Activated CD4-positive, alpha-beta T cell treated with anti-CD3 and anti-CD28 coated beads, Interleukin-2, amount 10 ng/mL, durations not matched to agents 24 days and 14 days (primary cell): ENCODE results near the gene ULK4. TPM values are rescaled to one million over a fixed set of nuclear protein-coding genes. Genes with fewer than 3 reads are reported as not detected.
"Not testable (repeated sequence)": the region's sequence is repeated elsewhere in the genome, so short reads cannot be mapped to it uniquely, and the experiment has no call there.

ENCODE experiments used
- DNase-seq: peaks from one replicate; pipeline ENCODE4 v3.0.0; 2022
- H3K27ac Mint-ChIP-seq: one replicate; pipeline ENCODE4 v1.8.0; 2022; ENCODE audit warnings: mild to moderate bottlenecking, mixed read lengths
- H3K27me3 Mint-ChIP-seq: one replicate; pipeline ENCODE4 v1.8.0; 2022; ENCODE audit warnings: mixed read lengths
- H3K36me3 Mint-ChIP-seq: one replicate; pipeline ENCODE4 v1.8.0; 2022; ENCODE audit warnings: low read depth, mild to moderate bottlenecking, mixed read lengths
- H3K4me1 Mint-ChIP-seq: one replicate; pipeline ENCODE4 v1.8.0; 2021; ENCODE audit warnings: mixed read lengths
- H3K4me3 Mint-ChIP-seq: one replicate; pipeline ENCODE4 v1.8.0; 2022; ENCODE audit warnings: mild to moderate bottlenecking, moderate library complexity, mixed read lengths
- H3K9me3 Mint-ChIP-seq: one replicate; pipeline ENCODE4 v1.8.0; 2021; ENCODE audit warnings: mixed read lengths
- intact Hi-C: fragments of 100-400 bp; cut with micrococcal nuclease; formaldehyde crosslinking; loops from one replicate; pipeline ENCODE4 v1.15.1; 2023
- total RNA-seq: library from RNA; stranded (reverse); gene quantifications from 2 replicates; pipeline ENCODE4 v1.2.3, GENCODE V29; 2022

Gene ULK4
- total RNA-seq, 1 donor from 2014 or later, result 10.2 TPM

GRCh38 chr3:41836360-41837134 lies 125.4 kb downstream of the ULK4 start:
- no peaks in the 10 kb centered on the region for H3K36me3 Mint-ChIP-seq
- H3K4me1 Mint-ChIP-seq, result peaks cover 4% of the 10 kb centered on the region
- H3K27me3 Mint-ChIP-seq, result no peaks in the 10 kb centered on the region
- intact Hi-C loops, result loop anchor here (2.0 to 5.0 kb wide), 2 partner anchors 228 to 256 kb away; partner anchors contain the start of gene TRAK1
- no peak overlapping the region for H3K4me3 Mint-ChIP-seq
- H3K9me3 Mint-ChIP-seq, result peaks cover 7% of the 10 kb centered on the region
- no peak overlapping the region for H3K27ac Mint-ChIP-seq
- no peak for DNase-seq

GRCh38 chr3:41833628-41834027 lies 128.3 kb downstream of the ULK4 start:
- H3K36me3 Mint-ChIP-seq, result no peaks in the 10 kb centered on the region
- intact Hi-C loops, result no loop called here
- peaks cover 4% of the 10 kb centered on the region for H3K4me1 Mint-ChIP-seq
- H3K27ac Mint-ChIP-seq, result no peak overlapping the region
- no peak overlapping the region for H3K4me3 Mint-ChIP-seq
- H3K9me3 Mint-ChIP-seq, result peaks cover 7% of the 10 kb centered on the region
- no peaks in the 10 kb centered on the region for H3K27me3 Mint-ChIP-seq
- no peak for DNase-seq

GRCh38 chr3:41819236-41819635 lies 142.7 kb downstream of the ULK4 start:
- H3K27me3 Mint-ChIP-seq, result no peaks in the 10 kb centered on the region
- no peak for DNase-seq
- no peaks in the 10 kb centered on the region for H3K4me1 Mint-ChIP-seq
- no peaks in the 10 kb centered on the region for H3K9me3 Mint-ChIP-seq
- H3K36me3 Mint-ChIP-seq, result no peaks in the 10 kb centered on the region
- intact Hi-C loops, result no loop called here
- no peak overlapping the region for H3K4me3 Mint-ChIP-seq
- H3K27ac Mint-ChIP-seq, result no peak overlapping the region

- H3K36me3 Mint-ChIP-seq, result no peaks in the 10 kb centered on the region
- no peak overlapping the region for H3K4me3 Mint-ChIP-seq
- no peak overlapping the region for H3K27ac Mint-ChIP-seq
- H3K4me1 Mint-ChIP-seq, result no peaks in the 10 kb centered on the region
- intact Hi-C loops, result no loop called here
- no peaks in the 10 kb centered on the region for H3K27me3 Mint-ChIP-seq
- no peaks in the 10 kb centered on the region for H3K9me3 Mint-ChIP-seq
- DNase-seq, result no peak
Observed at GRCh38 chr3:41808618-41809017, 153.3 kb downstream of the ULK4 start.

- Mint-ChIP-seq H3K36me3 (no peaks in the 10 kb centered on the region), H3K9me3 (no peaks in the 10 kb centered on the region), H3K27me3 (no peaks in the 10 kb centered on the region), H3K4me3 (no peak overlapping the region), H3K27ac (no peak overlapping the region), H3K4me1 (no peaks in the 10 kb centered on the region)
- DNase-seq, result no peak
- intact Hi-C loops, result no loop called here
Observed at GRCh38 chr3:41808152-41808551, 153.8 kb downstream of the ULK4 start.

- no peaks in the 10 kb centered on the region for H3K27me3 Mint-ChIP-seq
- H3K36me3 Mint-ChIP-seq, result no peaks in the 10 kb centered on the region
- intact Hi-C loops, result no loop called here
- no peaks in the 10 kb centered on the region for H3K9me3 Mint-ChIP-seq
- H3K4me1 Mint-ChIP-seq, result no peaks in the 10 kb centered on the region
- H3K27ac Mint-ChIP-seq, result no peak overlapping the region
- no peak for DNase-seq
- H3K4me3 Mint-ChIP-seq, result no peak overlapping the region
Observed at GRCh38 chr3:41794748-41795589, 166.9 kb downstream of the ULK4 start.

GRCh38 chr3:41792806-41793205 lies 169.1 kb downstream of the ULK4 start:
- H3K36me3 Mint-ChIP-seq, result no peaks in the 10 kb centered on the region
- H3K4me3 Mint-ChIP-seq, result no peak overlapping the region
- no peak overlapping the region for H3K27ac Mint-ChIP-seq
- intact Hi-C loops, result no loop called here
- H3K9me3 Mint-ChIP-seq, result no peaks in the 10 kb centered on the region
- H3K4me1 Mint-ChIP-seq, result no peaks in the 10 kb centered on the region
- no peak for DNase-seq
- H3K27me3 Mint-ChIP-seq, result no peaks in the 10 kb centered on the region

GRCh38 chr3:41769106-41769505 lies 192.8 kb downstream of the ULK4 start:
- no peaks in the 10 kb centered on the region for H3K36me3 Mint-ChIP-seq
- intact Hi-C loops, result no loop called here
- no peak overlapping the region for H3K4me3 Mint-ChIP-seq
- no peak for DNase-seq
- H3K4me1 Mint-ChIP-seq, result no peaks in the 10 kb centered on the region
- H3K9me3 Mint-ChIP-seq, result no peaks in the 10 kb centered on the region
- H3K27me3 Mint-ChIP-seq, result no peaks in the 10 kb centered on the region
- H3K27ac Mint-ChIP-seq, result no peak overlapping the region

- Mint-ChIP-seq H3K27ac (no peak overlapping the region), H3K9me3 (no peaks in the 10 kb centered on the region), H3K4me3 (no peak overlapping the region), H3K36me3 (no peaks in the 10 kb centered on the region), H3K4me1 (no peaks in the 10 kb centered on the region), H3K27me3 (no peaks in the 10 kb centered on the region)
- intact Hi-C loops, result no loop called here
- DNase-seq, result no peak
Observed at GRCh38 chr3:41768363-41768762, 193.5 kb downstream of the ULK4 start.

GRCh38 chr3:41762867-41763266 lies 199.0 kb downstream of the ULK4 start:
- H3K36me3 Mint-ChIP-seq, H3K4me3 Mint-ChIP-seq, H3K27me3 Mint-ChIP-seq, H3K4me1 Mint-ChIP-seq, intact Hi-C loops, H3K27ac Mint-ChIP-seq, H3K9me3 Mint-ChIP-seq, DNase-seq: not testable (repeated sequence)

- DNase-seq, result no peak
- Mint-ChIP-seq H3K36me3 (no peaks in the 10 kb centered on the region), H3K9me3 (peaks cover 7% of the 10 kb centered on the region), H3K4me3 (no peak overlapping the region), H3K27ac (no peak overlapping the region), H3K4me1 (peaks cover 7% of the 10 kb centered on the region), H3K27me3 (no peaks in the 10 kb centered on the region)
- intact Hi-C loops, result no loop called here
Observed at GRCh38 chr3:41753651-41754050, 208.3 kb downstream of the ULK4 start.

- intact Hi-C loops, result no loop called here
- Mint-ChIP-seq H3K36me3 (no peaks in the 10 kb centered on the region), H3K27ac (no peak overlapping the region), H3K4me3 (no peak overlapping the region), H3K4me1 (peaks cover 7% of the 10 kb centered on the region), H3K9me3 (peaks cover 7% of the 10 kb centered on the region), H3K27me3 (no peaks in the 10 kb centered on the region)
- peak; percentile 68 for DNase-seq
Observed at GRCh38 chr3:41751597-41751996, 210.3 kb downstream of the ULK4 start.

GRCh38 chr3:41749988-41750387 lies 211.9 kb downstream of the ULK4 start:
- intact Hi-C loops, result no loop called here
- Mint-ChIP-seq H3K4me1 (peaks cover 7% of the 10 kb centered on the region), H3K27me3 (no peaks in the 10 kb centered on the region), H3K4me3 (no peak overlapping the region), H3K27ac (no peak overlapping the region), H3K36me3 (no peaks in the 10 kb centered on the region), H3K9me3 (peaks cover 7% of the 10 kb centered on the region)
- no peak for DNase-seq

- no peak overlapping the region for H3K27ac Mint-ChIP-seq
- intact Hi-C loops, result no loop called here
- H3K36me3 Mint-ChIP-seq, result no peaks in the 10 kb centered on the region
- H3K9me3 Mint-ChIP-seq, result no peaks in the 10 kb centered on the region
- H3K4me3 Mint-ChIP-seq, result no peak overlapping the region
- H3K27me3 Mint-ChIP-seq, result no peaks in the 10 kb centered on the region
- DNase-seq, result no peak
- no peaks in the 10 kb centered on the region for H3K4me1 Mint-ChIP-seq
Observed at GRCh38 chr3:41746215-41746614, 215.7 kb downstream of the ULK4 start.
